GM18870 (cell line): ENCODE measurements around the gene NCOA7.
"Not testable (repeated sequence)": the region's sequence is repeated elsewhere in the genome, so short reads cannot be mapped to it uniquely, and the experiment has no call there.

Source experiments
- ATAC-seq: cut with Tn5 transposase; IDR thresholded peaks from one replicate; pipeline ENCODE4 v1.9.1; 2021; ENCODE audit warnings: moderate library complexity; ENCODE audit not compliant: unreplicated experiment

NCOA7 gene

GRCh38 chr6:125963817-125964216, 173.1 kb downstream of the NCOA7 start:
- no peak for ATAC-seq

GRCh38 chr6:125966569-125966968, 175.8 kb downstream of the NCOA7 start:
- no peak for ATAC-seq

- ATAC-seq, result peak; percentile 47
Observed at GRCh38 chr6:125968493-125968892, 177.7 kb downstream of the NCOA7 start.

GRCh38 chr6:125970760-125971159, 180.0 kb downstream of the NCOA7 start:
- no peak for ATAC-seq

GRCh38 chr6:125972478-125972877, 181.7 kb downstream of the NCOA7 start:
- not testable (repeated sequence) for ATAC-seq

- ATAC-seq, result peak; percentile 74
Observed at GRCh38 chr6:125974214-125974866, 183.6 kb downstream of the NCOA7 start.

GRCh38 chr6:125979101-125979500, 188.3 kb downstream of the NCOA7 start:
- ATAC-seq, result no peak
